ELF-1 (cell line): Measurements from ENCODE around the gene DLEC1.
A peak's percentile ranks its signal among the peaks of the same experiment; 100 is the strongest.
"Not testable (repeated sequence)": the region's sequence is repeated elsewhere in the genome, so short reads cannot be mapped to it uniquely, and the experiment has no call there.

Experiments used
- DNase-seq: peaks from one replicate; pipeline ENCODE4 v3.0.0-alpha.2; 2016; ENCODE audit warnings: low read depth, low spot score

DLEC1 gene

DNA sequence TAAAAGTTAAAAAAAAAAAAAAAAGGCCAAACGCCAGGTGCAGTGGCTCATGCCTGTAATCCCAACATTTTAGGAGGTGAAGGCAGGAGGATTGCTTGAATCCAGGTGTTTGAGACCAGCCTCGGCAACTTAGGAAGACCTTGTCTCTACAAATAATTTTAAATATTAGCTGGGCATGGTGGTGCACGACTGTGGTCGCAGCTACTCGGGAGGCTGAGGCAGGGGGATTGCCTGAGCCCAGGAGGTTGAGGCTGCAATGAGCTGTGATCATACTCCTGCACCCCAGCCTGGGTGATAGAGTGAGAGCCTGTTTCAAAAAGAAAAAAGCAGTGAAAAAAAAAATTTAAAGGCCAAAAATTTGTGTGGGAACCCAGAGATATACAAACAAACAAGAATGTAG is 2.7 kb upstream of the DLEC1 start:
- no peak for DNase-seq

DNA sequence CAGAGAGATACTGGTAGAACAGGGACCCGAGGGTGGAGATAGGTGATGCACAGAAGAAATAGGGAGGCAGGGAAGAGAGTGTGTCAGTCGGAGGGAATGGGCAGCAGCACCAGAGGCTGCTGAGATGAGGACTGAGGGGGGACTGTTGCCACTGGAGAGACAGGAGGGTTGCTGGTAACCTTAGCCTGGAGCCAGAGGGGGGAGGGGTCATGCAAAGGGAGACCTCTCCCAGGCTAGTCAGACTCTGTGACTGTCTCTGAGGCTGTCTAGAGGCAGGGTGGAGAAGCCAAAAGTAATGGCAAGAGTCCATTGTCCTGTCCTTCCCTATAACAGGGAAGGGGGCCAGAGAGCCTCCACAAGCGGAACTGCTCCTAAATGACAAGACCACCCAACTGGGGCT is 2.1 kb upstream of the DLEC1 start:
- DNase-seq, result peak; percentile 50

DNA sequence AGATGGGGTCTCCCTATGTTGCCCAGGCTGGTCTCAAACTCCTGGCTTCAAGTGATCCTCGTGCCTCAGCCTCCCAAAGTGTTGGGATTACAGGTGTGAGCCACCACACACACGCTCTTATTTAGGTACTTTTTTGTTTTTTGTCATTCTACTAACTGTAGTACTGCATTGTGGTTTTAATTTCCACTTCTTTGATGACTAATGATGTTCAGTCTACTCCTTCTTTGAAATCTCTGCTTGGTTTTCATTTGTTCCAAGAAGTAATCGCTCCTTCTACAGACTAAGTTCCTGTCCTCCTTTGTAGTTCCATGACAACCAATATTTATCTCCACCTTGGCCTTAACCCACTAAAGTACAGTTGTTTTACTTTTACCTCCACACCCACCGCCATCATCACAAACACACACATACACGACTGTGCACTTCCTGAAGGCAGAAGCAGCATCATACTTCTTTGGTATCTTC is 529 bp upstream of the DLEC1 start:
- DNase-seq, result no peak

DNA sequence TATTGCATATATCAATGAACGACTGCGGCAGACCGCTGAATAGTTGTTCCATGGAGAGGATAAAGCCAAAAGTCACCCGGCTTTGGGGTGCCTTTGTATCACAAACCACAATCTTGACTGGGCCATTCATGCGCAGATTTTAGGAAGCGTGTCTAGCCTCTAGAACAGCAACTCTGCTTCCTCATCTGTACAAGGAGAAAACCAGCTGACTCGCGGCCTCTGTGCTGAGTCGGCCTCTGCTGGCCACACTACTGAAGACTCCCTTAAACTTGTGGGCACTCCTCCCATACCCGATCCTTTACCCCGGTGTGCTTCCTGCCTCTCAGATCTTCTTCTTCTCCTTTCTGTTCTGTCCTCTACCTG is 872 bp downstream of the DLEC1 start:
- DNase-seq, result no peak

DNA sequence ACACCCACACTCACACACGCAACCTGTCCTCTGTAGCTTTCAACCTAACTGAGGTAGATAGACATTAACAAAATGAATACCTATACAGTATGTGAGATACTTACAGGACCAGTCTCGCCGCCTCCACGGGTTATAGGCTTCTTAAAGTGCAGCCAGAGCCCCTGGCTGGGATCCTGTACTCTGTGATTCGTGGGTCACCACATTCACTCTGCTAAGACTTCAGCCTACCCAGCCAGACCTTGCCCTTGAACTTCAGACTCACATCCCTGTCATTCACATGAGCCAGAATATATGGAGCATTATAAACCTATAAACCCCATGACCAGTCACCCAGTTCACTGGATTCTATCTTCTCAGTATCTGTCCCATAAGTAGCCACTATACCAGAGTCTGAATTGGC is 1.4 kb downstream of the DLEC1 start:
- no peak for DNase-seq

DNA sequence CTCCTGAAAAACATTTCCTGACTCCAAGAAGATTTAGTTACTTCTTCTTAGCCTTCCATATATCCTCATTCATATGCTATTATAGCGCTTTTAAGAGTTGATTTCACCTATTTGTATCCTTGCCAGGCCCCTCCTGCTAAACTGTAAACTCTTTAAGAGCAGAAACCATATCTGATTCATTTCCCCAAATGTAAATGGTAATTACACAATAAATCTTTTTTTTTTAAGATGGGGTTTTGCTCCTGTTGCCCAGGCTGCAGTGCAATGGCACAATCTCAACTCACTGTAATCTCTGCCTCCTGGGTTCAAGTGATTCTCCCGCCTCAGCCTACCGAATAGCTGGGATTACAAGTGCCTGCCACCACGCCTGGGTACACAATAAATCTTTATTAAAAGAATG is 4.5 kb downstream of the DLEC1 start:
- no peak for DNase-seq

DNA sequence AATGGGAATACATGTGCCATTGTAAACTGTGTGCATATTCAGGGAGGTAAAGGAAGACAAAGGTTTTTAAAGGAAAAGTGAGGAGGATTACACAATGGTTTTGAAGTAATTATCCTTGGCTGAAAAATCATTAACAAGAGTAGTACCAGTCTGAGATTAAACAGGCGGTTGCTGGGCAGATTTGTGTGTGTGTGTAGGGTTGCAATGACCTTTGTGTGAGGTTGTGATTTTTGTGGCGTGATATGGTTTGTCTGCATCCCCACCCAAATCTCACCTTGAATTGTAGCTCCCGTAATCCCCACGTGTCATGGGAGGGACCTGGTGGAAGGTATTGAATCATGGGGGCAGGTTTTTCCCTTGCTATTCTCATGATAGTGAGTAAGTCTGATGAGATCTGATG is 7.0 kb downstream of the DLEC1 start:
- no peak for DNase-seq

DNA sequence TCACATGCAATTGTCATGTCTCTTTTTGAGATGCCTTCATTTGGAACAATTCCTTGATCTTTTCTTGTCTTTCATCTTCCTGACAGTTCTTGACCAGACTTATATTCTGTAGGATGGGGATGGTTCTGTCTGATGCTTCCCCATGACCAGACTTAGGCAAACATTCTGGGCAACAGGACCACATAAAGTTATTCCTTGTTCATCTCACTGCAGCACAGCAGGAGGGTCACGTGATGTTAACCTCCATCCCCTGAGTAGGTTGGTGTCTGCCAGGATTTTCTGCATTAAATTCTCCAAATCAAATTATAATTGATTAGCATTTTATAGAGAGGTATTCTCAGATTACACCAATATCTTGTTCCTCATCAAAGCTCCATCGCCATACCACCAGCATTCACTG is 7.8 kb downstream of the DLEC1 start:
- no peak for DNase-seq

DNA sequence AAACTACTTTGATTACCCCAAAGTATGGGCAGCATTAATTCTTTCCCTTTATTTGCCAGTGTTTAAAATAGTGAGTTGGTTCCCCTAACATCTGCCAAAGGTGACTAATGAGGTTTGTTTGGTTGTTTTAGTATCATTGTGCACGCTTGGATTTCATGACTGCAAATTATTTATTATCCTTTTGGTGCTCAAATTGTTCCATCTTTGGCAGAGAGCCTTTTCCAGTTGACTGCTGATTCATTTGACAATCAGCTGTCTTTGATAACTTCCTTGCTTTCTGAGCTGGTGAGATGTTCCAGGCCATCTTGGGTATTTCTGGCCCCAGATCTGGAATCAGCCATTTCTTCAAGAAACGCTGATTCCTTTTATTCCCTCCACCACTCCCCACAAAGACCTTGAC is 8.9 kb downstream of the DLEC1 start:
- DNase-seq, result no peak

DNA sequence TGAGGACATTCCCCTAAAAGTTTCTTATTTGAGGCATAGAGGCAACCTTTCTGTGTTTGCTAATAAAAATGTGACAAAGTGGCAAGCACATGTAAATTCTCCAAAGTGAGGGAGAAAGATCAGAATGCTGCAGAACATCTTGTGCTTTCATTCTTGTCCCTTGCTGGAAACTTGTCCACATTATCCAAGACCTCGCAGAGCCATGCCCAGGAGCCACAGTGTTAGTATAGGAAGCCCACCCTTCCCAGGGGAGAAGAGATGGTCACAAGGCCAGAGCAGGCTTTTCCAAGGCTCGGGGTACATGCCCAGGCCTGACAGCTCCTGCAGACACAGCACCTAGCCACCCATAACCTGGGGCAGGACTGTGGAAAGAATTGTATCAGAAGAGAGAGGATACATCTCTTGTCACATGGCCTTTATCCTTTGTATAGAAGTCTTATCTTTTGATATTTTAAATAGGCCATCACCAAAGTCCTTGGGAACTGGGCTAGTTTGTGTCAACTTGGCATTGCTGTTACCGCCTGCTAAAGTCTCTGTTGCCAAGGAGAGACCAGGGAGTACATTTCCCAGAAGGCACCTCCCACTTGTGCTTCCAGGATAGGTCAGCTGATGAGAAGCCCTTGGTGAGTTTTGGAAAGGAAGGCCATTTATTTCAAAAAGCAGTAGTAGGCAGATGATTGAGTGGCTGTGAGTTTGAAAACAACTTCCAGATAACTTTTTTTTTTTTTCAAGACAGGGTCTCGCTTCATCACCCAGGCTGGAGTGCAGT is 10.5 kb downstream of the DLEC1 start:
- no peak for DNase-seq

DNA sequence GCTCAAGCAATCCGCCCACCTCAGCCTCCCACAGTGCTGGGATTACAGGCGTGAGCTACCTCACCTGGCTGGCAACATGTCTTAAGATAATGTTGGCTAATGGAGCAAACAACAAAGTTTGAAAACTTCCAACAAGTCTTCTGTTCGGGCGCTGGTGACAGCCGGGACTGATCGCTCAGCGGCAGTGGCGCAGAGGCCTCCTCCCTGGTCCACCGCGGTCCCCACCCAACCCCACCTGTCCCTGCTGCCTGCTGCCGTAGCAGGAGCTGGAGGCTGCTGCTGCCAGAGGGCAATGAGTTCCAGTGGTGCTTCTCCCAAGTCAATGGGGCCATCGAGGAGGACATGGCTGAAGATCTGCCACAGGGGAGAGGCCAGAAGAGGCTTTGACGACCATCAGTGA is 12.1 kb downstream of the DLEC1 start:
- no peak for DNase-seq

DNA sequence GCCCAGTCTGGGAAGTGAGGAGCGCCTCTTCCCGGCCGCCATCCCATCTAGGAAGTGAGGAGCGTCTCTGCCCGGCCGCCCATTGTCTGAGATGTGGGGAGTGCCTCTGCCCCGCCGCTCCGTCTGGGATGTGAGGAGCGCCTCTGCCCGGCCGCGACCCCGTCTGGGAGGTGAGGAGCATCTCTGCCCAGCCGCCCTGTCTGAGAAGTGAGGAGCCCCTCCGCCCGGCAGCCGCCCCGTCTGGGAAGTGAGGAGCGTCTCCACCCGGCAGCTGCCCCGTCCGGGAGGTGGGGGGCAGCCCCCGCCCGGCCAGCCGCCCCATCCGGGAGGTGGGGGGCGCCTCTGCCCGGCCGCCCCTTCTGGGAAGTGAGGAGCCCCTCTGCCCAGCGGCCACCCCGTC is 14.3 kb downstream of the DLEC1 start:
- DNase-seq, result not testable (repeated sequence)

DNA sequence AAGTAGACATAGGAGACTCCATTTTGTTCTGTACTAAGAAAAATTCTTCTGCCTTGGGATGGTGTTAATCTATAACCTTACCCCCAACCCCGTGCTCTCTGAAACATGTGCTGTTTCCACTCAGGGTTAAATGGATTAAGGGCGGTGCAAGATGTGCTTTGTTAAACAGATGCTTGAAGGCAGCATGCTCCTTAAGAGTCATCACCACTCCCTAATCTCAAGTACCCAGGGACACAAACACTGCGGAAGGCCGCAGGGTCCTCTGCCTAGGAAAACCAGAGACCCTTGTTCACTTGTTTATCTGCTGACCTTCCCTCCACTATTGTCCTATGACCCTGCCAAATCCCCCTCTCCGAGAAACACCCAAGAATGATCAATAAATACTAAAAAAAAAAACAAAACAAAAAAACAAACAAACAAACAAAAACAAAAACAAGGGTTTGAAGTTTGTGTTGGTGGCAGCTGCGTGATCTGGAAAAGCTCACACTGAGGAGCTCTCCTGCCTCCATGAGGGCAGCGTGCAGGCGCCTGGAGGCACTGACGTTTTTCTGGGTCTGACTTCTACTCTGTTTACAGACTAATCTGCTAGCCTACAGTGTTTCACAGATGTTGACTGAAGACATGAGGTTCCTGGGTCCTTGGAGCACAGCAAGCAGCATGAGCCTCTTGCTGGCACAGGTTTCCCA is 14.9 kb downstream of the DLEC1 start:
- not testable (repeated sequence) for DNase-seq

DNA sequence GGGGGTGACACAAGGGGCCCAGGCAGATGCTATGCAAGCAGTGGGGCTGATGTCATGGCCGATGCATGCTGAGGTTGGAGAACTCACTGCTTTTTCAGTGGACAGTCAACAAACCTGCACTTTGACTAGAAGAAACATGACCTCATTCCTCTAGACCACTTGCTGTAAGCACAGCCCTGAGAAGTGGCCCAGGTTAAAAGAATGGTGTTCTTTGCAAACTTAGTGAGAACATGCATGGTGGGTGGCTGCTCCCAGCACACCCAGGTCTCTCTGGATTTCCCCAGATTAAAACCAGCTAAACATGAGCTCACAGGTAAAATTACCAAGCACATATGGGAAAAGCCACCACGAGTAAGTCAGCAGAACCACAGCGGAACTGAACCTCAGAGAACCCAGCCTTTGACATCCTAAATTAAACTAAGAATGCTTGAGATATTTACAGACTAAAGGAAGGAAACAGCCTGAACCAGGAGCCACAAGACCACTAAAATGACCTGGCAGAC is 15.5 kb downstream of the DLEC1 start:
- peak; percentile 20 for DNase-seq

DNA sequence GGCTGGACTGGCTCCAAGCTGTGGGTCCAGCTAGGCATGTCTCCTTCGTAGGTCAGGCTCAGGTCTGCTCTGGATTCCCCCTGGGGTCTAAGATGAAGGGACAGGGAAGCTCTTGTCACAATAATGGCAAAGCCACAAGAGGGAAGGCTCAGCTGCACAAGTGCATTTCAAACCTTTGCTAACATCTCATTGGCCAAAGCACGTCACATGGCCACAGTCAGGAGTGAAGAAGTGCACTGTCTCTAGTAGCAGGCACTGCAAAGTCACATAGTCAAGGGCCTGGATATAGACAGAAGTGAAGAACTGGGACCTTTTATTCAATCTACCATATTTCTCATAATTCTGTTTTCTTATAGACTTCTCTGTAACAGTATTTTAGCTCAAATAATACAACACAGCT is 20.1 kb downstream of the DLEC1 start:
- DNase-seq, result no peak

DNA sequence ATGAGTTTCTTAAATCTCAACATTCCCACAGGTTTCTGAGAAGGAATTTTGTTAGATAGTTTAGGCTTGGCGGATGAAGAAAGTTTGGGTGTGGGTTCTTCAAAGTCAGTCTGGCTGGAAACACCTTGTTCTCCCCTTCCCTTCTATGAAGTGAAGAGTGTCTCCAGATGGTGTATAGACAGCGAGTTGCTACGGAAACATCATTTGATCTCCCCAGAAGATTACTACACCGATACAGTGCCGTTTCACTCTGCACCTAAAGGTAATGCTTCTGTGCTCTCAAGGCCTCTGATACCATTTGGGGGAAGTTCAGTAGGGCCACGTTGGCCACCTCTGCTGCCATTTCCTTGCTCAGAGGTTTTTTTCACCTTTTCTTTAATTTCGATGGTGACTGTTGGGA is 20.6 kb downstream of the DLEC1 start:
- DNase-seq, result no peak

DNA sequence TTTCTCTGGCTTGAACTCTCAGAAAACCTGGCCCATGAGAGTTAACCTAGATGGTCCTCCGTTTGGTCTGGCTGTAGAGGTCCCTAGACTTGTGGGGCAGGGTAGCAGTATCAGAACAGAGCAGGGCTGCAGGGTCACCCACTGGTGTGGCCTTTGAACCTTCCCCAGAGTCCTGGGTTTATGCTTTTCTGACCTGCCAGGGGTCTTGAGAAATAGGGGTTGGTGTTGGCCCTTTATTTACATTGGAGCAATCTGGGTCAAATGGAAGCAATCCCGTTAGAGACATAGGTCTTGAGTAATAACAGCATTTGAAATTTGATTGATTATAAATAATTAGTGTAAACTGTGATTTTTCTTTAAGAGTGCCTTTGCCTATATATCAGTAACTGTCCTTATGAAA is 23.8 kb downstream of the DLEC1 start:
- no peak for DNase-seq

DNA sequence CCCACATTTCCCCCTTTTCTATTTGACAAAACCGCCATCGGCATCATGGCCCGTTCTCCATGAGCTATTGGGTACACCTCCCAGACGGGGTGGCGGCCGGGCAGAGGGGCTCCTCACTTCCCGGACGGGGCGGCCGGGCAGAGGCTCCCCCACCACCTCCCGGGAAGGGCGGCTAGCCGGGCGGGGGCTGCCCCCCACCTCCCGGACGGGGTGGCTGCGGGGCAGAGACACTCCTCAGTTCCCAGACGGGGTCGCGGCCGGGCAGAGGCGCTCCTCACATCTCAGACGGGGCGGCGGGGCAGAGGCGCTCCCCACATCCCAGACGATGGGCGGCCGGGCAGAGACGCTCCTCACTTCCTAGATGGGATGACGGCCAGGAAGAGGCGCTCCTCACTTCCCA is 25.4 kb downstream of the DLEC1 start:
- not testable (repeated sequence) for DNase-seq

DNA sequence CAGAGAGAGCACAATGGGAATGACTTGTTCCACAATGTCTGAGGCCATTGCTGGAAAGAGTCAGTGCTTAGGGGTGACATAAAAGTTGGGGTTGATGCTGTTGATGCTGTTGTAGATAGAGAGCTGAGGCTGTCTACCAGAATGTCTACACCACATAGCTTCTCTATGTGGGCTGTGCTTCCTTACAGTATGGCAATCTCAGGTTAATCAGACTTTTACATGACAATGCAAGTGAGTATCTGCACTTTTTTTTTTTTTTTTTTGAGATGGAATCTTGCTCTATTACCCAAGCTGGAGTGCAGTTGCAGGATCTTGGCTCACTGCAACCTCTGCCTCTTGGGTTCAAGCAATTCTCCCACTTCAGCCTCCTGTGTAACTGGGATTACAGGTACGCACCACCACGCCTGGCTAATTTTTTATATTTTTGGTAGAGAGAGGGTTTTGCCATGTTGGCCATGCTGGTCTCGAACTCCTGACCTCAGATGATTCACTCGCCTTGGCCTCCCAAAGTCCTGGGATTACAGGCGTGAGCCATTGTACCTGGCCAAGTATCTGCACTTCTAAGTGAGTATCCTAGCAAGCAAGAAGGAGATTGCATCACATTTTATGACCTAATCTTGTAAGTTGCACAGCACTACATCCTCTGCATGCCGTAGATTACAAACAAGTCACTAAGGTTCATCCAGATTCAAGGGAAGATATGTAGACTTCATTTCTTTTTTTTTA is 28.7 kb downstream of the DLEC1 start:
- DNase-seq, result no peak

DNA sequence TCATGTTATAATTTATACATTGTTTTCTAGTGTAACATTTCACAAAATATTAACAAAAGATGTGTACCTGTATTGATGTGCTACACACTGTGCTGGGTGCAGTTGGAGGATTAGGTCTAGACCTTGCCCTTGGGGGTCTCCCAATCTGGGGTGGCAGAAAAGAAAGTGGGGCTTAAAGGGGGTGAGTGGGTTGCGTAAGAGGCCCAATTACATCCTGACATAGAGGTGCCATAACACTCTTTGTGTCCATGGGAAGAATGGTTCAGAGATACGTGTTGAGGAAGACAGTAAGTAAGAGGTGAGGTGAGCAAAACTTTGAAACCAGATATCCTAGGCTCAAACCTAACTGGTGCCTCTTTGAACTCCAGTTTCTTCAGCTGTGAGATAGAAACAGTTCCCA is 31.0 kb downstream of the DLEC1 start:
- DNase-seq, result peak; percentile 12

DNA sequence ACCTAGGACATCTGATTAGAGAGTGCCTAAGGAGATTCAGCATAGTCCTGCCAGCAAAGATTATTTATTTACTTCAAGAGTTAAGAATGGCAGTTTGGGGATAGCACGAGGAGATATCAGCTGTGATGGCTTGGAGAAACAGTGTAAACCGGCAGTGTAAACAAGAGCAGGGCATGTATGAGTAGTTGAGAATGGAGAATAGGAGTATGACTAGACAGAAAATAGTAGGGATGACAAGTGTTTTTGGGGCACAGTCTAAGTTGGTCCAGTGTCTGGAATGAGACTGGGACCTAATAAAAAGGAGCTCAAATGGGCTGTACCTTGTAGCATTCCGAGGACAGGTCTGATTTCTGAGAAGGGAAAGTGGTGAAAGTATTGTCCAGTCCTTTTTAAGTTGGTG is 38.1 kb downstream of the DLEC1 start:
- not testable (repeated sequence) for DNase-seq

DNA sequence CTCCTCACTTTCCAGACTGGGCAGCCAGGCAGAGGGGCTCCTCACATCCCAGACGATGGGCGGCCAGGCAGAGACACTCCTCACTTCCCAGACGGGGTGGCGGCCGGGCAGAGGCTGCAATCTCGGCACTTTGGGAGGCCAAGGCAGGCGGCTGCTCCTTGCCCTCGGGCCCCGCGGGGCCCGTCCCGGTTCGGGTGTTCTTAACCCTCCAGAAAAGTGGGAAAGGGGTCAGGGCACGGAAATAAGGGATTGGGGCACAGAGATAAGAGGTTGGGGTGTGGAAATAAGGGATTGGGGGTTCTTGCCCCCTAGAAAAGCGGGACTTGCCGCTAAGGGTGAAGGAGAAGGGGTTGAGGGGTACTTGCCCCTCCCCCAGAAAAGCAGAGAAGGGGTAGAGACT is 43.3 kb downstream of the DLEC1 start:
- not testable (repeated sequence) for DNase-seq

DNA sequence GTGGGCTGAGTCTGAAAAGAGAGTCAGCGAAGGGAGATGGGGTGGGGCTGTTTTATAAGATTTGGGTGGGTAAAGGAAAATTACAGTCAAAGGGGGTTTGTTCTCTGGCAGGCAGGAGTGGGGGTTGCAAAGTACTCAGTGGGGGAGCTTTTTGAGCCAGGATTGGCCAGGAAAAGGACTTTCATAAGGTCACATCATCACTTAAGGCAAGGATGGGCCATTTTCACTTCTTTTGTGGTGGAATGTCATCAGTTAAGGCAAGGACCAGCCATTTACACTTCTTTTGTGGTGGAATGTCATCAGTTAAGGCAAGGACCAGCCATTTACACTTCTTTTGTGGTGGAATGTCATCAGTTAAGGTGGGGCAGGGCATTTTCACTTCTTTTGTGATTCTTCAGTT is 44.2 kb downstream of the DLEC1 start:
- not testable (repeated sequence) for DNase-seq
